Measurements from ENCODE around the gene KCNG4.

- TF ChIP-seq, protein P1, sequence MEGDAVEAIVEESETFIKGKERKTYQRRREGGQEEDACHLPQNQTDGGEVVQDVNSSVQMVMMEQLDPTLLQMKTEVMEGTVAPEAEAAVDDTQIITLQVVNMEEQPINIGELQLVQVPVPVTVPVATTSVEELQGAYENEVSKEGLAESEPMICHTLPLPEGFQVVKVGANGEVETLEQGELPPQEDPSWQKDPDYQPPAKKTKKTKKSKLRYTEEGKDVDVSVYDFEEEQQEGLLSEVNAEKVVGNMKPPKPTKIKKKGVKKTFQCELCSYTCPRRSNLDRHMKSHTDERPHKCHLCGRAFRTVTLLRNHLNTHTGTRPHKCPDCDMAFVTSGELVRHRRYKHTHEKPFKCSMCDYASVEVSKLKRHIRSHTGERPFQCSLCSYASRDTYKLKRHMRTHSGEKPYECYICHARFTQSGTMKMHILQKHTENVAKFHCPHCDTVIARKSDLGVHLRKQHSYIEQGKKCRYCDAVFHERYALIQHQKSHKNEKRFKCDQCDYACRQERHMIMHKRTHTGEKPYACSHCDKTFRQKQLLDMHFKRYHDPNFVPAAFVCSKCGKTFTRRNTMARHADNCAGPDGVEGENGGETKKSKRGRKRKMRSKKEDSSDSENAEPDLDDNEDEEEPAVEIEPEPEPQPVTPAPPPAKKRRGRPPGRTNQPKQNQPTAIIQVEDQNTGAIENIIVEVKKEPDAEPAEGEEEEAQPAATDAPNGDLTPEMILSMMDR (IDR thresholded peaks at IDR 0.05; ENCODE audit: extremely low read depth in 1 of 2, insufficient read depth in 1 of 2, low read depth in 1 of 2, low read length in 2 of 2): no peak
- TF ChIP-seq POLR2AphosphoS5 (IDR thresholded peaks at IDR 0.05; ENCODE audit: insufficient read depth, low read depth, low read length) (no peak), EZH2 (IDR thresholded peaks at IDR 0.05; ENCODE audit: borderline replicate concordance, low read depth, low read length, severe bottlenecking) (no peak), JUN (IDR thresholded peaks at IDR 0.05; ENCODE audit: borderline replicate concordance, insufficient read depth, insufficient read length, low read depth) (peak; percentile 1), FOS (IDR thresholded peaks at IDR 0.05; ENCODE audit: borderline replicate concordance, insufficient read depth, low read length) (peak; percentile 24), POLR2A (IDR thresholded peaks at IDR 0.05; ENCODE audit: low read depth, low read length) (no peak), MYC (IDR thresholded peaks at IDR 0.05; ENCODE audit: low read depth, low read length) (no peak)
- TF ChIP-seq, protein P2, sequence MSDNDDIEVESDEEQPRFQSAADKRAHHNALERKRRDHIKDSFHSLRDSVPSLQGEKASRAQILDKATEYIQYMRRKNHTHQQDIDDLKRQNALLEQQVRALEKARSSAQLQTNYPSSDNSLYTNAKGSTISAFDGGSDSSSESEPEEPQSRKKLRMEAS (IDR thresholded peaks at IDR 0.05; ENCODE audit: insufficient read depth, insufficient read length): no peak
Observed at GRCh38 chr16:84228256-84228838, 11.5 kb downstream of the KCNG4 start.
